Thymus (tissue), 11 donors: ENCODE results near the gene SLC25A45. TPM values are rescaled to one million over a fixed set of nuclear protein-coding genes. Genes with fewer than 3 reads are reported as not detected.
A peak's percentile ranks its signal among the peaks of the same experiment; 100 is the strongest.

Experiments used
- DNase-seq, 9 donors: peaks; one replicate each; pipeline ENCODE4 v3.0.0-alpha.2; 2013; ENCODE audit warnings: low spot score in 9 of 9, low read depth in 6 of 9, missing footprints in 1 of 9
- H3K27ac ChIP-seq, 2 donors: one replicate each; pipeline ENCODE4 v1.5.1; 2013; ENCODE audit warnings: control low read depth in 1 of 2, low read depth in 1 of 2, low read length in 1 of 2, mild to moderate bottlenecking in 1 of 2, moderate library complexity in 1 of 2
- H3K27me3 ChIP-seq, 2 donors: one replicate each; pipeline ENCODE4 v1.5.1; 2013; ENCODE audit warnings: low read length in 1 of 2; ENCODE audit not compliant: control insufficient read depth in 2 of 2, insufficient read depth in 1 of 2
- H3K36me3 ChIP-seq, 2 donors: one replicate each; pipeline ENCODE4 v1.5.1; 2013; ENCODE audit warnings: low read length in 1 of 2, mild to moderate bottlenecking in 1 of 2, moderate library complexity in 1 of 2; ENCODE audit not compliant: control insufficient read depth in 2 of 2, insufficient read depth in 2 of 2
- H3K4me1 ChIP-seq, 2 donors: one replicate each; pipeline ENCODE4 v1.5.1; 2013; ENCODE audit warnings: low read length in 2 of 2; ENCODE audit not compliant: control insufficient read depth in 2 of 2, insufficient read depth in 2 of 2
- H3K4me3 ChIP-seq, 2 donors: one replicate each; pipeline ENCODE4 v1.5.1; 2013; ENCODE audit warnings: low read length in 2 of 2, control low read depth in 1 of 2, mild to moderate bottlenecking in 1 of 2
- H3K9me3 ChIP-seq, 2 donors: one replicate each; pipeline ENCODE4 v1.5.1; 2013; ENCODE audit warnings: low read length in 1 of 2, mild to moderate bottlenecking in 1 of 2; ENCODE audit not compliant: control insufficient read depth in 2 of 2, insufficient read depth in 1 of 2
- whole genome bisulfite sequencing: extraction: QIAGEN DNeasy Blood & Tissue Kit; methylation state at CpG from one replicate; pipeline ENCODE4 v1.1.7; 2013; 5-methylcytosine and 5-hydroxymethylcytosine counted together
- polyA plus RNA-seq: library from polyadenylated mRNA; stranded (reverse); fragments of 200-250 nt; gene quantifications from one replicate; pipeline ENCODE4 v1.2.3, GENCODE V29; 2013
- total RNA-seq: library from RNA; stranded (reverse); fragments of 120-200 nt; gene quantifications from one replicate; pipeline ENCODE4 v1.2.4, GENCODE V29; 2013
- donor health status: healthy.

Gene SLC25A45
- total and polyA plus RNA-seq, 2 donors, result 8.1 to 35.3 TPM

DNA sequence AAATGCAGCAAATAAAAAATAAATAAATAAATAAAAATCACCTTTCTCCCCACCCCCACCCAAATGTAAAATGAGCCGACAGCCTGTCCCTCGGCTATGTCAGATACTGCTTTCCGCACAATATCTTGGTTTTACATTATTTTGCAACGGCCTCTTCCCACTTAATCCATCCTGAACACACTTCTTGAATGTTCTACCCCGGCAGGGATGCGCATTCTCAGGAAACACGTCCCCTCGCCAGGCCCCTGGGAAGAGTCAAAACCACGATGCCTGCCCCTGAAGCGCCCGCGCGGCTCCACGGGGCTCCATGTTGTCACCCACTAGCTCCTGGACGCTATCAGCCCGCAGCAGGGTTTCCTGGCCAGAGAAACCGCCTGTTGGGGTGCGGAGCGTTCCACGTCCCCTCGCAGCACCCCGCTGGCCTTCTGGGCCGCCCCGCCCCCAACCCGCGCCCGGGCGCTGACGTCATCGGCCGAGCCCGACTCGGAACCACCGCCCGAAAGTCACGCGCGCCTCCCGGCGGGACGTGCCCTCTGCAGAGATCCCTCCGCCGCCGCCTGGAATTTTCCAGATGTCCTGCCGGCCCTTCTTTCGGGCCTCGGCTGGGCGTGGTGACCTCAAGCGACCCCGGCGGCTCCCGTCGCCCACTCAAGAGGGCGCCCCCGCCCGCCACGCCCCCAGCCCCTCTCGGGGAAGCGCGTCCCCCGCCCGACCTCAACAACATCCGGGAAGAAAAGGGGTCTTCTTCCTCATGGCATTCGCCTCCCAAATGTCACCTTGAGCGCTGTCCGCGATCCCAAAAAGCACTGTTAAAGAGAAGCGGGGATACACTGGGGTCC, 39.6 kb upstream of the SLC25A45 start:
- peak overlapping the region; percentile 63 to 83 for H3K4me3 ChIP-seq
- H3K36me3 ChIP-seq, result peaks cover 4 to 7% of the 10 kb centered on the region in 2 donors
- no peaks in the 10 kb centered on the region for H3K27me3 ChIP-seq
- peaks cover 2 to 4% of the 10 kb centered on the region in 2 donors for H3K9me3 ChIP-seq
- under 1% methylated on average over 68 of the region's 68 CpGs for WGBS
- H3K4me1 ChIP-seq, result peaks cover 45 to 91% of the 10 kb centered on the region in 2 donors
- peak overlapping the region; percentile 95 to 98 for H3K27ac ChIP-seq
- peak in 4 of 9 donors; percentile 42 to 87 (median 76) for DNase-seq

DNA sequence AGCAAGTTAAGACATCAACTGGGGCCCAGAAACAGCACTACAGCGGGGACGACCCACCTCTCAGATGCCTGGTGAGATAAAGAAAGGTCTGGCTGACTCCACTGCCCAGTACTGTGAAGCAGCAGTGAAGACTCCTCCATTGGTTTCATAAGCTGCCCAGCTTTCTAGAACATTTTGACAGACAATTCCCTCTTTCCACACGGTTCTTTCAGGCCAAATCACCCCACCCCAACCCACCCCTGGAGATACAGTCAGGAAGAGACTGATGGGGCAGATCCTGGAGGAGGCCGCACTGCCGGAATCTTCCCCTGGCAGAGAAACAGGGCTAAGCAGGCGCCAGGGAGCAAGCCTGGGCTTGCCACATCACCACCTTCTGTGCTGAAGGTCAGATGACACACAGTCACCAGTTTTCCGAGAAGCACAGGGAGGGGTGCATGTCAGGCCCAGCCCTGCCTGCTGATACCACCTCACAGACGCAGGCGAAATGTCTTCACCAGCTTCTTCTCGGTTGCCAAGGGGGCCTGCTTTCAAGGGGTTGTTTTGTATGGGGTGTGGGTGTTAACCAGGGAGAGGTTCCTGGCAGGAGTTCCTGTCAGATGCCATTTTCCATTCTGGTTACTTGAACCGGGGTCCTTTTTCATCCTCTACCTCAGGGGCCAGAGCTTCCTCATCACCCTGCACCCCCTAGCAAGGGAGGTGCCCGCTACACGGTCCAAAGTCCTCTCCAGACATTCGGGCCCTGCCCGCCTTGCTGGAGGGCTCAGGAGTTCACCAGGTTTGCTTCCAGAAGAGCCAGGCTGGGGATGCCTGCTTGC, 38.7 kb upstream of the SLC25A45 start:
- H3K4me3 ChIP-seq, result peak overlapping the region; percentile 63 to 83
- peaks cover 4 to 7% of the 10 kb centered on the region in 2 donors for H3K36me3 ChIP-seq
- peak overlapping the region; percentile 95 to 98 for H3K27ac ChIP-seq
- H3K27me3 ChIP-seq, result no peaks in the 10 kb centered on the region
- DNase-seq, result peak in 4 of 9 donors; percentile 66 to 86 (median 71)
- peaks cover 2 to 4% of the 10 kb centered on the region in 2 donors for H3K9me3 ChIP-seq
- 24% methylated on average over 15 of the region's 15 CpGs for WGBS
- peaks cover 45 to 93% of the 10 kb centered on the region in 2 donors for H3K4me1 ChIP-seq

DNA sequence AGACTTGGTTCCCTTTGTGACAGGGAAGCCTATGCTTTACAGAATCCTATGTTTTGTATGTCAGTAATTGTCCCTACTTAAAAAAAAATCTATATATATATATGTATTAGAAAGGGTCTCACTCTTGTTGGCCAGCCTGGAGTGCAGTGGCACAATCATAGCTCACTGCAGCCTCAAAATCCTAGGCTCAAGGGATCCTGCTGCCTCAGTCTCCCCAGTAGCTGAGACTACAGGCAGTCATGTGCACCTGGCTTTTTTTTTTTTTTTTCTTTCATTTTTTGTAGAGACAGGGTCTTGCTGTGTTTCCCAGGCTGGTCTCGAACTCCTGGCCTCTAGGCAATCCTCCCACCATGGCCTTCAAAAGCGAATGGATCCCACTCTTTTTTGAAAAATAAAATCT, 38.1 kb upstream of the SLC25A45 start:
- H3K27ac ChIP-seq, result peak overlapping the region; percentile 95 to 98
- H3K36me3 ChIP-seq, result peaks cover 4 to 7% of the 10 kb centered on the region in 2 donors
- H3K27me3 ChIP-seq, result no peaks in the 10 kb centered on the region
- peak overlapping the region in 1 of 2 donors; percentile 83 for H3K4me3 ChIP-seq
- WGBS, result 79% methylated on average over 2 of the region's 2 CpGs
- DNase-seq, result no peak
- H3K9me3 ChIP-seq, result peaks cover 2 to 4% of the 10 kb centered on the region in 2 donors
- peaks cover 45 to 95% of the 10 kb centered on the region in 2 donors for H3K4me1 ChIP-seq

- Histone ChIP-seq H3K4me1 (peaks cover 45 to 89% of the 10 kb centered on the region in 2 donors), H3K36me3 (peaks cover 4 to 7% of the 10 kb centered on the region in 2 donors), H3K9me3 (peaks cover 2 to 4% of the 10 kb centered on the region in 2 donors), H3K4me3 (peak overlapping the region; percentile 16 to 49), H3K27me3 (no peaks in the 10 kb centered on the region), H3K27ac (peak overlapping the region; percentile 95 to 98)
- 5% methylated on average over 6 of the region's 6 CpGs for WGBS
- peak in 4 of 9 donors; percentile 63 to 81 (median 68) for DNase-seq
Measured at GRCh38 chr11:65419772-65420481, 37.5 kb upstream of the SLC25A45 start.

DNA sequence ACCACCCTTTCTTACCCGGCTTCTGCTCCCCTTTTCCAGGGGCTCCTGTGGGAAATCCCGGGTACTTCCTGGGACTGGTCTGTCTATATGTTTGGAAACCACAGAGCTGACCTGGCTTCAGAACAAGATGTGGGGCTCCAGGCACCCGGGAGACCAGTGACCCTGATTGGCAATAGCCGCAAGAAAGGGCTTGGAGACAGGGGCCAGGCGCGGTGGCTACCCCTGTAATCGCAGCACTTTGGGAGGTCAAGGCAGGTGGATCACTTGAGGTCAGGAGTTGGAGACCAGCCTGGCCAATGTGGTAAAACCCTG, 37.0 kb upstream of the SLC25A45 start:
- no peak for DNase-seq
- H3K36me3 ChIP-seq, result peaks cover 4 to 7% of the 10 kb centered on the region in 2 donors
- WGBS, result 51% methylated on average over 7 of the region's 7 CpGs
- H3K27me3 ChIP-seq, result no peaks in the 10 kb centered on the region
- H3K27ac ChIP-seq, result peak overlapping the region; percentile 95 to 98
- peaks cover 45 to 84% of the 10 kb centered on the region in 2 donors for H3K4me1 ChIP-seq
- H3K4me3 ChIP-seq, result peak overlapping the region; percentile 44 to 49
- H3K9me3 ChIP-seq, result peaks cover 2 to 4% of the 10 kb centered on the region in 2 donors

- peaks cover 45 to 79% of the 10 kb centered on the region in 2 donors for H3K4me1 ChIP-seq
- H3K36me3 ChIP-seq, result peaks cover 4 to 7% of the 10 kb centered on the region in 2 donors
- H3K9me3 ChIP-seq, result peaks cover 2 to 4% of the 10 kb centered on the region in 2 donors
- no peaks in the 10 kb centered on the region for H3K27me3 ChIP-seq
- H3K4me3 ChIP-seq, result peak overlapping the region; percentile 44 to 49
- H3K27ac ChIP-seq, result peak overlapping the region; percentile 95 to 98
- DNase-seq, result peak in 4 of 9 donors; percentile 67 to 87 (median 80)
- WGBS, result 4% methylated on average over 15 of the region's 15 CpGs
Measured at GRCh38 chr11:65418681-65419459, 36.4 kb upstream of the SLC25A45 start.

DNA sequence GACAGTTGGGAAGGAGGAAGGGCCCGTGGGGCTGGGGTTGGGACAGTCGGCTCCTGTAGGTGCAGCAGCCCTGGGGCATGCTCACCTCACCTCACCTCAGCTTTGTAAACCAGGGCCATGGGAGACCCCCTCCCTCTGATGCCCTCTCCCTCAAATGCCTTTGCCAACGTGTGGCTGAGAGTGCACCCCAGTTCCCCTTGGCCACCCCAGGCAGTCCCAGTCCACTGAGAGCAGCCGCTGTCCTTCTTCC, 35.9 kb upstream of the SLC25A45 start:
- peak in 1 of 9 donors; percentile 16 for DNase-seq
- Histone ChIP-seq H3K4me3 (peak overlapping the region; percentile 44 to 49), H3K4me1 (peaks cover 45 to 74% of the 10 kb centered on the region in 2 donors), H3K9me3 (peaks cover 2 to 4% of the 10 kb centered on the region in 2 donors), H3K36me3 (peaks cover 3 to 12% of the 10 kb centered on the region in 2 donors), H3K27ac (peak overlapping the region; percentile 95 to 98), H3K27me3 (no peaks in the 10 kb centered on the region)
- 17% methylated on average over 4 of the region's 4 CpGs for WGBS

DNA sequence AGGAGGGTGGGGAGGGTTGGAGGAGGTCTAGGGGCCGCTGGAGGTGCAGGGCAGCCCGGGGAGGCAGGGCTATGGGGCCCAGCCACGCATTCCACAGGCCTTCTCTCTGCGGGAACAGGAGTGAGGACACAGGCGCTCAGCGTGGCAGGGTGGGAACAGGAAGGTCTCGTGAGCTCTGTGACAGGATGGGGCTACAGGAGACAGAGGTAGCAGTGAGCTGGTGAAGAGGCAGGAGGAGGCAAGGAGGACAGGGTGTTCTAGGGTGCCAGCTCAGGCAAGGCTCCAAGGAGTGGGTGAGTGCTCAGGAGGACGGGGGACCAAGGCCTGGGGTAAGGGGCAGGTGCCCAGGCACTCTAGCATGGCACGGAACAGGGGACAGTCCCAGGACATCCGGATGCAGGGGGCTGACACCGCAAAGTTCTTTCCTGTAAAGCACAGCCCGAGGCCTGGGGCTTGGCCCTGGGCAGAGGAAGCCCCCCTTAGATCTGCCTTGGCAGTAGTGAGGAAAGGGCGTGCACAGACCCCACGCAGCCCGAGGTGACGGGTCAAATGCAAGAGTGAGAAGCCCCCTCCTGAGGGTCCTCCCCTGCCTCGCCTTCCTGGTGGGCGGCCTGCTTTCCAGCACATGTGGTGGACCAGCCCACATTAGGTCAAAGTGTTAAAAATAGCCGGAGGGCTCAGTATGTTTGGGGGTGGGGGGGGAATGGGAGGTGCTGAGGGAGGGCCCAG, 35.4 kb upstream of the SLC25A45 start:
- 15% methylated on average over 19 of the region's 19 CpGs for WGBS
- peak in 2 of 9 donors; percentile 31 to 73 for DNase-seq
- peak overlapping the region; percentile 44 to 49 for H3K4me3 ChIP-seq
- peak overlapping the region; percentile 95 to 98 for H3K27ac ChIP-seq
- H3K4me1 ChIP-seq, result peaks cover 41 to 69% of the 10 kb centered on the region in 2 donors
- no peaks in the 10 kb centered on the region for H3K27me3 ChIP-seq
- peaks cover 3 to 13% of the 10 kb centered on the region in 2 donors for H3K36me3 ChIP-seq
- H3K9me3 ChIP-seq, result peaks cover 2 to 4% of the 10 kb centered on the region in 2 donors
